Gastroesophageal sphincter (tissue), 3 donors: Measurements from ENCODE around the gene PHLDB2.

Source experiments
- EP300 ChIP-seq: sonication (generic); formaldehyde crosslinking; IDR thresholded peaks from one replicate; pipeline ENCODE4 v1.6.1; 2017; ENCODE audit warnings: antibody characterized with exemption, mild to moderate bottlenecking
- POLR2A ChIP-seq, 2 donors: fragments of 450-650 bp; IDR thresholded peaks; one replicate each; pipeline ENCODE4 v1.6.1; 2017; ENCODE audit warnings: antibody characterized with exemption in 2 of 2, mild to moderate bottlenecking in 2 of 2, moderate library complexity in 1 of 2
- POLR2AphosphoS5 ChIP-seq: sonication (generic); formaldehyde crosslinking; IDR thresholded peaks from one replicate; pipeline ENCODE4 v1.6.1; 2017; ENCODE audit warnings: antibody characterized with exemption
- TF ChIP-seq, protein P1 (sequence below), 4 experiments: fragments of 200-600 bp in 2 of 4; fragments of 450-650 bp in 2 of 4; sonication (generic) in 1 of 4; IDR thresholded peaks; one replicate each; pipeline ENCODE4 v1.5.1; 2017 to 2019; ENCODE audit warnings: antibody characterized with exemption in 4 of 4, mild to moderate bottlenecking in 2 of 4, moderate library complexity in 2 of 4

DNA sequence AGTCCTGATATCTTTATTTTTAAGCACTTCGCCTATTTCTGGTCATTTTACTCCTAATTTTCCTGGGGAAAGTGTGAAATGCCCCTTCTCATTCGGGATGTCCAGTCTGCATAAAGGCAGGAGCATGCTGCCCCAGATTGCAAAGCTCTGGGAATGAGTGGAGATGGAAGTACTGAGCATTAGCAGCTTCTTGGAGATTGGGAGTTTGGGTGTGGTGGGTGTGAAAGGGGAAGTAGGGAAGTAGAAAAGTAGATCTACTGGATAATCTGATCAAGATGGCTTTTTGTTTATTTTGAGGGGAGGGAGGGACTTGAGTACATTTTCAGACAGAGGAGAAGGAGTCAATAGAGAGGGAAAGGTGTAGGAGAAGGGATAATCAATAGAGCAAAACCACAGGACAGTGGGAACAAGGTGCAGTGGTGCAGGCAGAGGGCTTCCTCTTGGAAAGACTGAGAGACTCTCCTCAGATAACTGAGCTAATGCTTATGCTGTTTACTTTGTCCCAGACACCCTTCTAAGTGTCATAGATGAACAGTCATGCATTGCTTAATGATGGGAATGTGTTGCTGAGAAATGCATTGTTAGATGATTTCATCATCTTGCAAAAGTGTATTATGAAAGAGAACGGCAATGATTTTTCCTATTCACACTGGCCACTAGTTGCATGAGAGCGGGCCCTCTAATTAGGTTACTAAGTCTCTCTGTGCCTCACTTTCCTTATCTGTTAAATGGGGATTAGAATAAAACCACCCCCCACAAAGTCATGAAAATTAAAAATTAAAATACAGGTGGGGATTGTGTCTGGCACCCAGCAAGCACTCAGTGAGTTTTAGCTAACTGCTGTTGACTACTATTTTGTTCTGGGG lies 45.5 kb downstream of the PHLDB2 start:
- TF ChIP-seq POLR2A (IDR thresholded peaks at IDR 0.05) (no peak), EP300 (no peak), POLR2AphosphoS5 (peak; percentile 93)
- TF ChIP-seq, protein P1, sequence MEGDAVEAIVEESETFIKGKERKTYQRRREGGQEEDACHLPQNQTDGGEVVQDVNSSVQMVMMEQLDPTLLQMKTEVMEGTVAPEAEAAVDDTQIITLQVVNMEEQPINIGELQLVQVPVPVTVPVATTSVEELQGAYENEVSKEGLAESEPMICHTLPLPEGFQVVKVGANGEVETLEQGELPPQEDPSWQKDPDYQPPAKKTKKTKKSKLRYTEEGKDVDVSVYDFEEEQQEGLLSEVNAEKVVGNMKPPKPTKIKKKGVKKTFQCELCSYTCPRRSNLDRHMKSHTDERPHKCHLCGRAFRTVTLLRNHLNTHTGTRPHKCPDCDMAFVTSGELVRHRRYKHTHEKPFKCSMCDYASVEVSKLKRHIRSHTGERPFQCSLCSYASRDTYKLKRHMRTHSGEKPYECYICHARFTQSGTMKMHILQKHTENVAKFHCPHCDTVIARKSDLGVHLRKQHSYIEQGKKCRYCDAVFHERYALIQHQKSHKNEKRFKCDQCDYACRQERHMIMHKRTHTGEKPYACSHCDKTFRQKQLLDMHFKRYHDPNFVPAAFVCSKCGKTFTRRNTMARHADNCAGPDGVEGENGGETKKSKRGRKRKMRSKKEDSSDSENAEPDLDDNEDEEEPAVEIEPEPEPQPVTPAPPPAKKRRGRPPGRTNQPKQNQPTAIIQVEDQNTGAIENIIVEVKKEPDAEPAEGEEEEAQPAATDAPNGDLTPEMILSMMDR (IDR thresholded peaks at IDR 0.05): peak in 2 of 4 experiments; percentile 50 to 59
